Left lung (tissue), 10 donors: ENCODE measurements around the gene SLC34A3. TPM values are rescaled to one million over a fixed set of nuclear protein-coding genes. Genes with fewer than 3 reads are reported as not detected.

Experiments
- ATAC-seq: fragments of 200-7000 bp; cut with Tn5 transposase; one replicate; pipeline ENCODE4 v1.9.1; 2020; ENCODE audit warnings: moderate library complexity
- DNase-seq, 4 donors: peaks; one replicate each; pipeline ENCODE4 v3.0.0-alpha.2; 2013 to 2020
- H3K27ac ChIP-seq, 2 donors: fragments of 200-600 bp; sonication (generic) in 1 of 2; one replicate each; pipeline versions ENCODE4 v1.5.0 to v1.8.0; 2020 to 2021
- H3K27me3 ChIP-seq, 2 donors: fragments of 200-600 bp; sonication (generic) in 1 of 2; one replicate each; pipeline versions ENCODE4 v1.5.0 to v1.8.0; 2020 to 2021
- H3K36me3 ChIP-seq, 2 donors: fragments of 200-600 bp; sonication (generic) in 1 of 2; one replicate each; pipeline versions ENCODE4 v1.5.0 to v1.8.0; 2020 to 2021
- H3K4me1 ChIP-seq, 2 donors: fragments of 200-600 bp; one replicate each; pipeline ENCODE4 v1.8.0; 2021
- H3K4me3 ChIP-seq, 2 donors: fragments of 200-600 bp; sonication (generic) in 1 of 2; one replicate each; pipeline versions ENCODE4 v1.5.0 to v1.8.0; 2020 to 2021; ENCODE audit warnings: mild to moderate bottlenecking in 1 of 2
- H3K9me3 ChIP-seq, 2 donors: fragments of 200-600 bp; sonication (generic) in 1 of 2; one replicate each; pipeline versions ENCODE4 v1.5.0 to v1.8.0; 2020 to 2021
- CTCF ChIP-seq, 2 donors: fragments of 200-600 bp; sonication (generic) in 1 of 2; IDR thresholded peaks; one replicate each; pipeline versions ENCODE4 v1.5.0 to v1.8.0; 2021; ENCODE audit warnings: antibody characterized with exemption in 2 of 2
- intact Hi-C, 2 donors: fragments of 100-400 bp; cut with DNase I; formaldehyde crosslinking; loops; one replicate each; pipeline versions ENCODE4 v1.11.2 to v1.14.2; 2022
- polyA plus RNA-seq, 6 donors: library from polyadenylated mRNA; unstranded; fragments of 120-200 nt; gene quantifications; one replicate each; pipeline ENCODE4 v1.2.1, GENCODE V29; 2013; ENCODE audit not compliant: insufficient read length in 6 of 6
- total RNA-seq, 2 donors: library from RNA; stranded (reverse); fragmentation: NEBNext Ultra II Directional; extraction: Animal tissue kit (Norgen Biotek cat#: 25700); gene quantifications; one replicate each; pipeline ENCODE4 v1.2.1, GENCODE V29; 2021
- donor health status: DM: no; HTN: yes; CAD: no.
- donor health status: DM: no; HTN: no; CAD: no.

The SLC34A3 gene
- total and polyA plus RNA-seq, 8 donors = 0.12 to 2.8 (median 1.7) TPM; not detected in 1

- TF ChIP-seq CTCF (IDR thresholded peaks at IDR 0.05) = no peak
- H3K4me1 ChIP-seq = peaks cover 3 to 16% of the 10 kb centered on the region in 2 donors
- H3K4me3 ChIP-seq = no peak overlapping the region
- intact Hi-C loops = loop anchor here in 1 of 2 donors (2.0 kb wide), 1 partner anchor 107 kb away; no protein-coding TSS in a partner anchor
- H3K9me3 ChIP-seq = no peaks in the 10 kb centered on the region
- H3K27me3 ChIP-seq = peaks cover 0 to 85% of the 10 kb centered on the region in 2 donors
- DNase-seq (no peak), ATAC-seq (no peak)
- H3K36me3 ChIP-seq = no peaks in the 10 kb centered on the region
- H3K27ac ChIP-seq = no peak overlapping the region
Observed at GRCh38 chr9:137229903-137230704, 597 bp upstream of the SLC34A3 start.

GRCh38 chr9:137231372-137232039 lies 805 bp downstream of the SLC34A3 start:
- no peaks in the 10 kb centered on the region for H3K9me3 ChIP-seq
- TF ChIP-seq CTCF (IDR thresholded peaks at IDR 0.05) = no peak
- ATAC-seq = no peak
- peaks cover 0 to 94% of the 10 kb centered on the region in 2 donors for H3K27me3 ChIP-seq
- DNase-seq = no peak
- intact Hi-C loops = loop anchor here in 1 of 2 donors (2.0 kb wide), 1 partner anchor 109 kb away; no protein-coding TSS in a partner anchor
- H3K4me3 ChIP-seq = no peak overlapping the region
- H3K36me3 ChIP-seq = no peaks in the 10 kb centered on the region
- no peak overlapping the region for H3K27ac ChIP-seq
- peaks cover 6 to 18% of the 10 kb centered on the region in 2 donors for H3K4me1 ChIP-seq

- H3K36me3 ChIP-seq = no peaks in the 10 kb centered on the region
- no peak for TF ChIP-seq CTCF (IDR thresholded peaks at IDR 0.05)
- H3K4me1 ChIP-seq = peaks cover 11 to 21% of the 10 kb centered on the region in 2 donors
- H3K9me3 ChIP-seq = no peaks in the 10 kb centered on the region
- intact Hi-C loops = no loop called here
- no peak overlapping the region for H3K4me3 ChIP-seq
- H3K27ac ChIP-seq = no peak overlapping the region
- ATAC-seq = no peak
- H3K27me3 ChIP-seq = peaks cover 0 to 88% of the 10 kb centered on the region in 2 donors
- DNase-seq = no peak
Observed at GRCh38 chr9:137232101-137232500, 1.4 kb downstream of the SLC34A3 start.

- peaks cover 8 to 21% of the 10 kb centered on the region in 2 donors for H3K4me1 ChIP-seq
- DNase-seq (no peak), ATAC-seq (no peak)
- no peak overlapping the region for H3K27ac ChIP-seq
- intact Hi-C loops = no loop called here
- no peak overlapping the region for H3K4me3 ChIP-seq
- no peaks in the 10 kb centered on the region for H3K36me3 ChIP-seq
- H3K27me3 ChIP-seq = peaks cover 0 to 84% of the 10 kb centered on the region in 2 donors
- no peak for TF ChIP-seq CTCF (IDR thresholded peaks at IDR 0.05)
- H3K9me3 ChIP-seq = no peaks in the 10 kb centered on the region
Observed at GRCh38 chr9:137232510-137232909, 1.8 kb downstream of the SLC34A3 start.
